B cell (primary cell): Measurements from ENCODE around the gene ZFP2. TPM values are rescaled to one million over a fixed set of nuclear protein-coding genes. Genes with fewer than 3 reads are reported as not detected.
"Not testable (repeated sequence)": the region's sequence is repeated elsewhere in the genome, so short reads cannot be mapped to it uniquely, and the experiment has no call there.

ENCODE experiments used
- ATAC-seq: fragments of 200-7000 bp; cut with Tn5 transposase; one replicate; pipeline ENCODE4 v1.10.0; 2021; ENCODE audit warnings: low read depth, mild to moderate bottlenecking, moderate number of reproducible peaks, moderate library complexity
- CTCF ChIA-PET: fragments of 350-600 bp; sonication (Branson Sonifier 250); formaldehyde crosslinking; loops from one replicate; lab custom pipeline; 2021; ENCODE audit warnings: antibody characterized with exemption, inconsistent platforms; lab: Charles Lee
- POLR2A ChIA-PET: fragments of 350-600 bp; sonication (Branson Sonifier 250); formaldehyde crosslinking; loops from one replicate; lab custom pipeline; 2021; ENCODE audit warnings: antibody characterized with exemption; lab: Charles Lee
- DNase-seq: peaks from one replicate; pipeline ENCODE4 v3.0.0; 2013
- H2AFZ ChIP-seq: 2 replicates; pipeline ENCODE4 v1.6.1; 2012; ENCODE audit warnings: mild to moderate bottlenecking, low read depth, low read length; ENCODE audit not compliant: insufficient read depth, poor library complexity, severe bottlenecking
- H3K27ac ChIP-seq, 2 donors: 1 replicate in 1 of 2; 2 replicates in 1 of 2; pipeline ENCODE4 v1.5.1; 2012 to 2013; ENCODE audit warnings: low read length in 2 of 2, mild to moderate bottlenecking in 2 of 2, moderate library complexity in 1 of 2
- H3K27me3 ChIP-seq, 4 experiments: fragments of 200-600 bp in 1 of 4; sonication (generic) in 1 of 4; replicated peaks in 1 of 4; 1 replicate in 2 of 4; 2 replicates in 2 of 4; pipeline versions ENCODE4 v1.6.1 to v1.7.0; 2013 to 2016; ENCODE audit warnings: low read length in 3 of 4, mild to moderate bottlenecking in 2 of 4, mixed read lengths in 1 of 4, moderate library complexity in 1 of 4; ENCODE audit not compliant: insufficient read depth in 4 of 4, control insufficient read depth in 3 of 4; ENCODE audit errors: control extremely low read depth in 1 of 4
- H3K36me3 ChIP-seq, 2 experiments: replicated peaks in 1 of 2; 1 replicate in 1 of 2; 2 replicates in 1 of 2; pipeline versions ENCODE4 v1.6.1 to v1.7.1; 2013; ENCODE audit warnings: low read length in 1 of 2; ENCODE audit not compliant: insufficient read depth in 2 of 2, control insufficient read depth in 1 of 2; ENCODE audit errors: control extremely low read depth in 1 of 2, extremely low read depth in 1 of 2
- H3K4me1 ChIP-seq, 2 donors: fragments of 200-600 bp in 1 of 2; sonication (generic) in 1 of 2; 1 replicate in 1 of 2; 2 replicates in 1 of 2; pipeline versions ENCODE4 v1.5.1 to v1.6.1; 2013 to 2017; ENCODE audit warnings: low read length in 2 of 2; ENCODE audit not compliant: control insufficient read depth in 2 of 2, insufficient read depth in 2 of 2
- H3K4me2 ChIP-seq: replicated peaks from 2 replicates; pipeline ENCODE3; 2012; ENCODE audit warnings: mild to moderate bottlenecking, low read depth, low read length; ENCODE audit not compliant: poor library complexity, severe bottlenecking
- H3K4me3 ChIP-seq, 5 experiments: fragments of 200-600 bp in 1 of 5; sonication (generic) in 1 of 5; 1 replicate in 3 of 5; 2 replicates in 2 of 5; pipeline versions ENCODE4 v1.5.1 to v1.7.0; 2011 to 2016; ENCODE audit warnings: low read length in 4 of 5, mild to moderate bottlenecking in 4 of 5, low read depth in 2 of 5, control low read depth in 1 of 5, moderate library complexity in 1 of 5; ENCODE audit not compliant: insufficient read depth in 1 of 5; ENCODE audit errors: control extremely low read depth in 1 of 5, extremely low read depth in 1 of 5
- H3K79me2 ChIP-seq: fragments of 200-600 bp; sonication (generic); one replicate; pipeline ENCODE4 v1.6.0; 2016; ENCODE audit warnings: low read length; ENCODE audit not compliant: control insufficient read depth, insufficient read depth
- H3K9ac ChIP-seq: fragments of 200-600 bp; sonication (generic); 2 replicates; pipeline ENCODE4 v1.6.1; 2017; ENCODE audit warnings: mild to moderate bottlenecking, low read length, moderate library complexity
- H3K9me3 ChIP-seq, 3 donors: one replicate each; pipeline versions ENCODE4 v1.6.1 to v1.7.1; 2013; ENCODE audit warnings: low read length in 2 of 3; ENCODE audit not compliant: control insufficient read depth in 2 of 3, insufficient read depth in 1 of 3; ENCODE audit errors: control extremely low read depth in 1 of 3
- H4K20me1 ChIP-seq: 2 replicates; pipeline ENCODE4 v1.6.0; 2012; ENCODE audit warnings: mild to moderate bottlenecking, low read length; ENCODE audit not compliant: insufficient read depth, control insufficient read depth, poor library complexity, severe bottlenecking
- H3K27ac Mint-ChIP-seq: one replicate; pipeline ENCODE4 v1.8.0; 2021; ENCODE audit warnings: mixed read lengths
- H3K27me3 Mint-ChIP-seq: one replicate; pipeline ENCODE4 v1.8.0; 2021; ENCODE audit warnings: mixed read lengths
- H3K4me1 Mint-ChIP-seq: one replicate; pipeline ENCODE4 v1.8.0; 2021; ENCODE audit warnings: mixed read lengths
- H3K4me3 Mint-ChIP-seq: one replicate; pipeline ENCODE4 v1.8.0; 2021; ENCODE audit warnings: mixed read lengths
- H3K9me3 Mint-ChIP-seq: one replicate; pipeline ENCODE4 v1.8.0; 2022; ENCODE audit warnings: mixed read lengths; ENCODE audit not compliant: insufficient read depth
- EZH2 ChIP-seq: IDR thresholded peaks from 2 replicates; pipeline ENCODE4 v1.6.1; 2012; ENCODE audit warnings: borderline replicate concordance, low read depth, mild to moderate bottlenecking, moderate library complexity, low read length; ENCODE audit not compliant: insufficient read depth, poor library complexity, severe bottlenecking
- WGBS: methylation state at CpG from one replicate; pipeline ENCODE4 v1.1.5; 2013; ENCODE audit warnings: missing lambda C conversion rate; ENCODE audit not compliant: insufficient coverage; 5-methylcytosine and 5-hydroxymethylcytosine counted together
- intact Hi-C: fragments of 100-400 bp; cut with micrococcal nuclease; formaldehyde crosslinking; loops from one replicate; pipeline ENCODE4 v1.10.0; 2022
- polyA plus RNA-seq: library from polyadenylated mRNA; depleted of rRNA; stranded (reverse); fragments of >200 nt; gene quantifications from 2 replicates; pipeline ENCODE4 v1.2.3, GENCODE V29; 2012
- total RNA-seq, 2 donors: library from RNA; stranded (reverse); fragments of 120-200 nt in 1 of 2; gene quantifications; 1 replicate in 1 of 2; 2 replicates in 1 of 2; pipeline versions ENCODE4 v1.2.3 to v1.2.4, GENCODE V29; 2013 to 2022
- TF ChIP-seq, protein P1 (sequence below): fragments of 200-600 bp; IDR thresholded peaks from one replicate; pipeline ENCODE4 v1.8.0; 2022; ENCODE audit warnings: antibody characterized with exemption, mild to moderate bottlenecking

ZFP2 gene
- total and polyA plus RNA-seq, 2 donors (not counting 1 experiment from before 2014, with no cell fraction given) = 0.72 to 2.2 TPM

DNA sequence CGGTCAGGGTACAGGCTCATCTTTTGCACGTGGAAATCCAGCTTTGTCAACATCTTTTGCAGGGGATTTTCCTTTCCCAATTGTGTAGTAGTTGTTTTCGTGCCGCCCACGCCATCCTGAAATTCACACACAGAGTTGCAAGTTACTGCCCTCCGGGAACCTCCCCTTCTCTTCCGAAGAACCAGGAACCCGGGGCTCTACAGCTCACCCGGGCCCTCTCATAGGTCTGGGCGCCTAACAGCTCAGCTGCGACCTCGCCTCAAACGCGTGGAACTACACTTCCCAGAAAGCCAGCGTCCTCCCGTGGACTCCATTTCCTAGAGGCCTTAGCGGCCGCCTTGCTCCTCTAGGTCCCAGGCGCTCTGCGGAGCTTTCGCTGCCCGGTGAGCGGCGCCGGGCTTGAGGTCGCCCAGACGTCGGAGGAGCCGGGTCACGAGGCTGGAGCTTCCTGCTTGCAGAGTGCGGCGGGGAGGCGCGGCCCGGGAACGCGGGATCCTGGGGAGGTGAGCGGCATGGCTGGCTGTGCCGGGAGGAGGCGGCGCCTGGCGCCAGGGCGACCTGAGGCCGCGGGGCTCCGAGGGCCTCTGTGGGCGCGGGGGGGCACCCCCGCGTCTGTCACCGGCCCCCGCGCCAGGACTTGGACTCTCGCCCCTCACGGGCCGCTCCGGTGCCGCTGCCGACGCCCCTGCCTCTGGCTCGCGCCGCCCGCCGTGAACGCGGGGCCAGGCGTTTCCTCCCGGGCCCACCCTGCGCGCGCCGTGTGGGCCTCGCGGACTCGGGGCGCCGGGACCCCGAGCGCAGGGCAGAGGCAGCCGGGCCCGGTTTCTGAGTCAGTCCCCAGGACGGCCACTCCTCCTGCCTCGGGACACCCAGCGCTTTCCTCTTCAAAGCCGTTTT, 35.8 kb upstream of the ZFP2 start, which contains the start of gene ZNF354B:
Gene ZNF354B (plus strand): TSS at position 329 of the 897 bp plus-strand sequence. CDS start 1,095 bp downstream, outside the sequence.
- H3K9me3 ChIP-seq = no peaks in the 10 kb centered on the region
- ChIA-PET CTCF (interaction anchor here (1.3 to 1.9 kb wide), 3 partner anchors 15 to 200 kb away, joined by 4 to 26 read pairs (median 4); partner anchors contain the start of genes ZNF354A and ZNF354C), POLR2A (interaction anchor here (0.7 to 1.0 kb wide), 2 partner anchors 129 to 200 kb away, joined by 3 read pairs; partner anchors contain the start of genes ZNF354A and ZNF354C)
- WGBS = under 1% methylated on average over 81 of the region's 86 CpGs
- H3K27me3 ChIP-seq = peaks cover 0 to 5% (median 0%) of the 10 kb centered on the region in 4 experiments
- peak within 1 kb of the TSS; percentile 90 for H3K27ac Mint-ChIP-seq
- no peaks in the 10 kb centered on the region for H4K20me1 ChIP-seq
- peak within 1 kb of the TSS; percentile 93 for H2AFZ ChIP-seq
- peak within 1 kb of the TSS; percentile 92 for H3K4me2 ChIP-seq
- DNase-seq (peak; percentile 90), ATAC-seq (peak; percentile 97)
- H3K9me3 Mint-ChIP-seq = no peaks in the 10 kb centered on the region
- intact Hi-C loops = loop anchor here (1.0 to 2.0 kb wide), 5 partner anchors 35 to 627 kb away; partner anchors contain the start of genes PHYKPL, ZFP2, ZNF354A and ZNF879
- no peak for TF ChIP-seq EZH2
- TF ChIP-seq, protein P1, sequence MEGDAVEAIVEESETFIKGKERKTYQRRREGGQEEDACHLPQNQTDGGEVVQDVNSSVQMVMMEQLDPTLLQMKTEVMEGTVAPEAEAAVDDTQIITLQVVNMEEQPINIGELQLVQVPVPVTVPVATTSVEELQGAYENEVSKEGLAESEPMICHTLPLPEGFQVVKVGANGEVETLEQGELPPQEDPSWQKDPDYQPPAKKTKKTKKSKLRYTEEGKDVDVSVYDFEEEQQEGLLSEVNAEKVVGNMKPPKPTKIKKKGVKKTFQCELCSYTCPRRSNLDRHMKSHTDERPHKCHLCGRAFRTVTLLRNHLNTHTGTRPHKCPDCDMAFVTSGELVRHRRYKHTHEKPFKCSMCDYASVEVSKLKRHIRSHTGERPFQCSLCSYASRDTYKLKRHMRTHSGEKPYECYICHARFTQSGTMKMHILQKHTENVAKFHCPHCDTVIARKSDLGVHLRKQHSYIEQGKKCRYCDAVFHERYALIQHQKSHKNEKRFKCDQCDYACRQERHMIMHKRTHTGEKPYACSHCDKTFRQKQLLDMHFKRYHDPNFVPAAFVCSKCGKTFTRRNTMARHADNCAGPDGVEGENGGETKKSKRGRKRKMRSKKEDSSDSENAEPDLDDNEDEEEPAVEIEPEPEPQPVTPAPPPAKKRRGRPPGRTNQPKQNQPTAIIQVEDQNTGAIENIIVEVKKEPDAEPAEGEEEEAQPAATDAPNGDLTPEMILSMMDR = no peak
- peak within 1 kb of the TSS; percentile 38 to 81 (median 67) for H3K4me3 ChIP-seq
- peaks cover 22% of the 10 kb centered on the region for H3K79me2 ChIP-seq
- peaks cover 4 to 9% of the 10 kb centered on the region in 2 donors for H3K4me1 ChIP-seq
- H3K9ac ChIP-seq = peak within 1 kb of the TSS; percentile 84
- peak within 1 kb of the TSS; percentile 93 for H3K4me3 Mint-ChIP-seq
- H3K27me3 Mint-ChIP-seq = peaks cover 4% of the 10 kb centered on the region
- H3K36me3 ChIP-seq = peaks cover 0 to 7% of the 10 kb centered on the region in 2 experiments
- peak within 1 kb of the TSS; percentile 16 to 71 for H3K27ac ChIP-seq
- peaks cover 22% of the 10 kb centered on the region for H3K4me1 Mint-ChIP-seq

DNA sequence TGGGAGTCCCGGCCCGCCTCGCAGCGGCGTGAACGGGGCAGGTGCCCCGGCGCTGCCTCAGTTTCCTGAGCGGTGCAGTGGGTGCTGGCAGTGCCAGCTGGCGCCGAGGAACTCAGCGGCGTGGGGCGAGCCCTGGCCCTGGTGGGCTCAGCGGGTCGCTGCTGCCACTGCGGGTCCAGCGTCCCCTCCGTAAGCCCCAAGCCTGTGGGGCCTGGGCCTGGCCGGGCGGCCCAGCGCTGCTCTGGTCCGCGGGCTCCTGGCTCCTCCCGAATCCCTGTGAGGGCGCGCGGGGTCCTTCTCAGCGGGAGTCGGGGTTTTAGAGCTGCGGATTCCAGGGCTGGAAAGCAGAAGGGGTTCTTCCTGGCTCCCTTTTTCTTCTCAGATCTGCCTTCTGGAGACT, 35.1 kb upstream of the ZFP2 start:
- POLR2A ChIA-PET, ATAC-seq, H3K4me3 Mint-ChIP-seq, H3K27me3 Mint-ChIP-seq, H3K27me3 ChIP-seq, DNase-seq, H3K9me3 Mint-ChIP-seq, H4K20me1 ChIP-seq, H3K9me3 ChIP-seq, H3K36me3 ChIP-seq, CTCF ChIA-PET, H3K4me1 ChIP-seq, intact Hi-C loops, H3K27ac Mint-ChIP-seq: not testable (repeated sequence)
- Histone ChIP-seq H3K4me3 (peak overlapping the region in 4 of 5 experiments; percentile 56 to 81 (median 72)), H3K27ac (peak overlapping the region in 1 of 2 donors; percentile 71), H3K9ac (peak overlapping the region; percentile 84), H3K4me2 (peak overlapping the region; percentile 92), H3K79me2 (peaks cover 22% of the 10 kb centered on the region), H2AFZ (peak overlapping the region; percentile 93)
- H3K4me1 Mint-ChIP-seq = peaks cover 22% of the 10 kb centered on the region
- no CpG with 5 or more reads among the region's 31 CpGs for WGBS
